GM19043 (cell line): ENCODE measurements around the gene H2AZ2.
"Not testable (repeated sequence)": the region's sequence is repeated elsewhere in the genome, so short reads cannot be mapped to it uniquely, and the experiment has no call there.

Experiments used
- ATAC-seq: cut with Tn5 transposase; IDR thresholded peaks from one replicate; pipeline ENCODE4 v1.9.1; 2021; ENCODE audit warnings: low read depth; ENCODE audit not compliant: unreplicated experiment

H2AZ2 gene

DNA sequence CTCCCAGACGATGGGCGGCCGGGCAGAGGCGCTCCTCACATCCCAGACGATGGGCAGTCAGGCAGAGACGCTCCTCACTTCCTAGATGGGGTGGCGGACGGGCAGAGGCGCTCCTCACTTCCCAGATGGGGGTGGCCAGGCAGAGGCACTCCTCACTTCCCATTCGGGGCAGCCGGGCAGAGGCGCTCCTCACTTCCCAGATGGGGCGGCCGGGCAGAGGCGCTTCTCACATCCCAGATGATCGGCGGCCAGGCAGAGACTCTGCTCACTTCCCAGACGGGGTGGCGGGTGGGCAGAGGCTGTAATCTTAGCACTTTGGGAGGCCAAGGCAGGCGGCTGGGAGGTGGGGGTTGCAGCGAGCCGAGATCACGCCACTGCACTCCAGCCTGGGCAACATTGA is 24.0 kb upstream of the H2AZ2 start:
- not testable (repeated sequence) for ATAC-seq

GRCh38 chr7:44870780-44871179 is 22.9 kb upstream of the H2AZ2 start:
- ATAC-seq, result not testable (repeated sequence)

DNA sequence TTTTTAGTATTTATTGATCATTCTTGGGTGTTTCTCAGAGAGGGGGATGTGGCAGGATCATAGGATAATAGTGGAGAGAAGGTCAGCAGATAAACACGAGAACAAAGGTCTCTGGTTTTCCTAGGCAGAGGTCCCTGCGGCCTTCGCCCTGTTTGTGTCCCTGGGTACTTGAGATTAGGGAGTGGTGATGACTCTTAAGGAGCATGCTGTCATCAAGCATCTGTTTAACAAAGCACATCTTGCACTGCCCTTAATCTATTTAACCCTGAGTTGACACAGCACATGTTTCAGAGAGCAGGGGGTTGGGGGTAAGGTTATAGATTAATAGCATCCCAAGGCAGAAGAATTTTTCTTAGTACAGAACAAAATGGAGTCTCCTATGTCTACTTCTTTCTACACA is 22.4 kb upstream of the H2AZ2 start:
- ATAC-seq, result not testable (repeated sequence)

DNA sequence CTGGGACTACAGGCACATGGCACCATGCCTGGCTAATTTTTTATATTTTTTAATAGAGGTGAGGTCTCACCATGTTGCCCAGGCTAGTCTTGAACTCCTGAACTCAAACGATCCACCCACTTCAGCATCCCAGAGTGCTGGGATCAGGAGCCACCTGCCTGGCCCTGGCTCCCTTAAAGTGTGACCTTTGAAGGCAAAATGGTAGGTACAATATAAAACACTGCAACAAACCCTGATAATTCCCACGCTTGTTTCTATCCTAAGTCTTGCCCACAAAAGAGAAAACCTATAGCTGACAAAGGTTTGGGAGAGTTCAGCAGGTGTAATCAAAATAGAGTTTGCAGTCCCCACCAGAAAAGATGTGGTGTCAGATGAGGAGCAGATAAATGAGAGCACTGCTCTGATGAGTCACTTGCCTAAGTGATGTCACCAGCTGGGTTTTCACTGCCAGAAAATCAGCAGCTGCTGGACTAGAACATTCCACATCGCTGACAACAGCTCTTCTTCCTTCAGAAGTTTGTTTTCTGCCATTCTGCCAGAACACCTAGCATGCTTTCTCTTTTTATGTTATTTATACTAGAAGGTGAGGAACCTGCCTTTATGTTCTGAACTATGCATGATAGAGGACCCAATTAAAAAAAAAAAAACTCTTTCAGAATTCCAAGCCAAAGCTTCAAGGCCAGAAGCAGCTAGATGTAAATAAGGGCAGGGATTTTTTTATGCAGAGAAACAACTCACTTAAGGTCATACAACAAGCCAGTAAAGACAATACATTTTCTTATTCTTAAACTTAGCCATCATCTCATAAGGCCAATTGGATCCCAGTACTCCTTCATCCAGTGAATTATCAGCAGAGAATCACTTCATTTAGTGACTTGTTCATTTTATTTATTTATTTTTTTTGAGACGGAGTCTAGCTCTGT is 19.4 kb upstream of the H2AZ2 start:
- ATAC-seq, result no peak

GRCh38 chr7:44861949-44862348 is 14.1 kb upstream of the H2AZ2 start:
- not testable (repeated sequence) for ATAC-seq

DNA sequence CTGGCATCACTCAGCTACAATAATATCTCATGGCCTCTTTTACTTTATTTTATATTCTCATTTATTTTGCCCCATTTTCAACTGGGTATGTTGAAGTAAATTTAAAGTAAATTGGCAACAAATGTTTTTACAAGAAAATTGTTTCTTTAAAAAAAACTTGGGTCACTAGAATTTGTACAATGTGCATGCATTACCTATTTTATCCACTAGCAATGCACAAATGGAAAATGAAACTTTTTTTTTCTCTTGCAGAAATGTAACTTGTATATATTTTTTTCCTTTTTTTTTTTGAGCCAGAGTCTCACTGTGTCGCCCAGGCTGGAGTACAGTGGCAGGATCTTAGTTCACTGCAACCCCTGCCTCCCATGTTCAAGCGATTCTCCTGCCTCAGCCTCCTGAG is 10.3 kb upstream of the H2AZ2 start:
- no peak for ATAC-seq

GRCh38 chr7:44854644-44855364 is 6.9 kb upstream of the H2AZ2 start:
- no peak for ATAC-seq

DNA sequence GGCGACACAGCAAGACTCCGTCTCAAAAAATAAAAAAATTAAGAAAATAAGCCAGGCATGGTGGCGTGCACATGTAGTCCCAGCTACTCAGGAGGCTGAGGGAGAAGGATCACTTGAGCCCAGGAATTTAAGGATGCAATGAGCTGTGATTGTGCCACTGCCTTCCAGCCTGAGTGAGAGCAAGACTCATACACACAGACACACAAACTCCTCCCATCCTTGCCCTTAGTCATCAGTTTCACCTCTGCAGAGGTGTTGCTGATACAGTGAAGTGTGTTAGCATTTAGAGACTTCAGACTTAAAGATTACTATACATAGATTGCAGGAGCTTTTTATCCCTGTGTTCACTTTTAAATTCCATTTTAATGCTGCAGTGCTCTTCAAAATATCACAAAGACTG is 5.5 kb upstream of the H2AZ2 start:
- ATAC-seq, result no peak

GRCh38 chr7:44852590-44852989 is 4.7 kb upstream of the H2AZ2 start:
- no peak for ATAC-seq

DNA sequence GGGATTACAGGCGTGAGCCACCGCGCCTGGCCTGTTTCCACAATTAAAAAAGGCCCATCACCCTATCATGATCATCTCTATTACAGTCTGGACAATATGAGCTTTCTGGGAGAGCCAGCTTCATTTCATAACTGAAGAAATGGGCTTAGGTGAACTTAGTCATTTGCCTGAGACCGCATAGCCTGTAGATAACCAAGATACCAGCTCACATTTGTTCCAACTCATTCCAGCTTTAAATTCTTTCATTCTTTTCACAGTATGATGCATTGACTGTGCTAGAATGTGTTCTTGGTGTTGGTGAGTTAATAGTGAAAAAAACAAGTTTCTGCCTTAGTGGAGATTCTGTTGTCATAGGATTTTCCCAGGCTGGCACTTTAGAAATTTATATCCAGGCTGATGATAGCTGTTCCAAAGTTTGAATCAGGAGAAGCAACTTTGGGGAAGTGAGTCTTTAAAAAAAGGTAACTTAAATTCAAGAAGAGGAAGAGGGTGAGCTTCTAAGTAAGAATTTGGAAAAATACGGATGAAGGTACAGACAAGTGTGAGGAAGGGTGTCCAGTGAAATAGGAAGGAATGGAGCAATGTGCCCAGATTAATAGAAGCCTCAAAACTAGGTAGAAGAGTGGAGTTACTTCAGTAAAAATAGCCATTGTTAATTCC is 2.1 kb upstream of the H2AZ2 start:
- no peak for ATAC-seq

DNA sequence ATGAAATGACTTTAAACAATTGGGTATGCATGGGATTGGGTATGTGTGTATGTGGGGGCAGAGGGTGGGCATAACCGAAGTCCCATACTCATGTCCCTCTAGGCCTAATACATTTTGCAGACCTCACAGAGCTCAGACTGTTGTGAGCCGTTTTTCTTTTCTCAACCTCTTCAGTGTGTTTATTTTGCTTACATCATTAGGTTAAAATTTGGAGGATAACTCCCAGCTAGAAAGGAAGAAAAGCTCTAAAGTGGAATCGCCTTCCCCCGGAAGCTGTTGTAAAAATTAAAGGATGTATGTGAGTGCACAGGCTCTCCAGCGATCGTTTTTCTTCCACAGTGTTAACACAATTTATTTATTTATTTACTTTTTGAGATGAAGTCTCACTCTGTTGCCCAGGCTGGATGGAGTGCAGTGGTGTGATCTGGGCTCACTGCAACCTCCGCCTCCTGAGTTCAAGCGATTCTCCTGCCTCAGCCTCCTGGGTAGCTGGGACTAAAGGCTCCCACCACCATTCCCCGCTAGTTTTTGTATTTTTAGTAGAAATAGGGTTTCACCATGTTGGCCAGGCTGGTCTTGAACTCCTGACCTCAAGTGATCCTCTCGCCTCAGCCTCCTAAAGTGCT is 1.5 kb upstream of the H2AZ2 start:
- ATAC-seq, result no peak

- ATAC-seq, result peak; percentile 48
Measured at GRCh38 chr7:44847509-44847919, 373 bp downstream of the H2AZ2 start.

- no peak for ATAC-seq
Measured at GRCh38 chr7:44846816-44847508, 925 bp downstream of the H2AZ2 start.

- ATAC-seq, result not testable (repeated sequence)
Measured at GRCh38 chr7:44846390-44846789, 1.5 kb downstream of the H2AZ2 start.

DNA sequence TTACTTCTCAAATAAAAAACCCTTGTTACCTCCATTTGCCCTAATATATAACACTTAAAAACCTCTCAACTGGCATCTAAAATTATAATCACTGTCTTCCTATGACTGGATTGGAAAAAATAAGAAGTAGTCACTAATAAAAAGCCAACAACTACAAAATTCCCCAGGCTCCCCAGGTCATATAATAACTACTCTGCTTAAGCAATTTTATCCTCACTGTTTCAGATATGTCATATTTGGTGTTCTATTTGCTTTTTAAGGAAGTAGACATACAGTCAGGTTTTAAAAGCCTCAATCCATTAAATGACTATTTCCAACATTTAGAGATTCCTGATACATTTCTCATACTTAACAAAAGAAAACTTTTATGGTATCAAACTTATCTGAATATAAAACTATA is 2.4 kb downstream of the H2AZ2 start:
- no peak for ATAC-seq

- not testable (repeated sequence) for ATAC-seq
Measured at GRCh38 chr7:44843440-44843839, 4.4 kb downstream of the H2AZ2 start.

- not testable (repeated sequence) for ATAC-seq
Measured at GRCh38 chr7:44842675-44843074, 5.2 kb downstream of the H2AZ2 start.

GRCh38 chr7:44838751-44839150 is 9.1 kb downstream of the H2AZ2 start:
- no peak for ATAC-seq

GRCh38 chr7:44827567-44827966 is 20.3 kb downstream of the H2AZ2 start:
- ATAC-seq, result no peak

- no peak for ATAC-seq
Measured at GRCh38 chr7:44824894-44825526, 22.9 kb downstream of the H2AZ2 start.
